Brain pericyte (primary cell): ENCODE data around the gene SPIRE2.

ENCODE experiments used
- DNase-seq: peaks from one replicate; pipeline ENCODE4 v3.0.0-alpha.2; 2012; ENCODE audit warnings: low read depth, low spot score

The SPIRE2 gene

GRCh38 chr16:89841275-89841674 lies 13.0 kb downstream of the SPIRE2 start:
- DNase-seq = no peak

- DNase-seq = no peak
These were observed 14.5 kb downstream of the SPIRE2 start for GRCh38 chr16:89842471-89843408.

- no peak for DNase-seq
These were observed 15.4 kb downstream of the SPIRE2 start for GRCh38 chr16:89843409-89844350.

DNA sequence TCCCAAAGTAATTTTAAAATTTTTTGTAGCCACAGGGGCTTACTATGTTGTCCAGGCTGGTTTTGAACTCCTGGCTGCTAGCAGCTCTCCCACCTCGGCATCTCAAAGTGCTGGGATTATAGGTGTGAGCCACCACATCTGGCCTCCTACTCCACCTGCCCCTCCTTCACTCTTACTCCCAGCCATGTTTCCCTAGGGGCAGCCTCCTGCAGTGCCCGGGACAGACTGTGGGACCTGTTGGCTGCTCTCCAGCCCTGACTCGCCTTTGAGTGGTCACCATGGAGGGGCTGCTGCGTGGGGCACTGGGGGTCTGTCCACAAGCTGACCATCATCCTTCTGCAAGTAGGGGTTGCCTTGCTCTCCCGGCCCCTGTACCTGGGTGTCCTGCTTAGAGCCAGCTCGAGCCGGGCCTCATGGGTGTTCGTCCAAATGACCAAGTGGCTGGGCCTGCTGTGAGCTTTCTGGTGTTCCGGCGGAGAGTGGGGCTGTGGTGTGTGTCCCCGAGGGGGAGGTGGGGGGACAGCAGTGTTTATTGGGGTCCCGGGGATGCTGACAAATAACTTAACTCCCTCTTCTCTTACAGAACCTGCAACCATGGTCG lies 16.6 kb downstream of the SPIRE2 start:
- DNase-seq = no peak

- DNase-seq = no peak
These were observed 17.1 kb downstream of the SPIRE2 start for GRCh38 chr16:89845417-89845816.

- no peak for DNase-seq
These were observed 19.0 kb downstream of the SPIRE2 start for GRCh38 chr16:89847051-89847939.

- DNase-seq = no peak
These were observed 19.6 kb downstream of the SPIRE2 start for GRCh38 chr16:89847940-89848297.

DNA sequence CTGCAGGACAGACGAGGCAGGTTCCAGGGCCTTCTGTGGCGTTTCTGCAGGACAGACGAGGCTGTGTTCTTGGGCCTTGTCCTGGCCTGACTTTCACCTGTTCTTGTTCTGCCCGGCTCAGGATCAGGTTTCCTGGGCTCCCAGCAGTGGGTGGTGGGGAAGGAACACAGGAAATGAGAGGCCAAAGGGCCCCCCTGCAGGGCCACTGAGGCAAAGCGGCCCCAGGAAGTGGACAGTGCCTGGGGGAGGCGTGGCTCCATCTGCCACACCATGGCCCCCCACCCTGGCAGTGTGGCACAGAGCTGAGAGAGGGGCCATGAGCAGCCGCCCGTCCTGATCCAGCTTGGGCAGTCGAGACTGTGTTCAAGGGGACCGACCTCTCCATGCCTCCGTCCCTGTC lies 20.7 kb downstream of the SPIRE2 start:
- DNase-seq = no peak

GRCh38 chr16:89853306-89853993 lies 25.2 kb downstream of the SPIRE2 start:
- no peak for DNase-seq

GRCh38 chr16:89855301-89855945 lies 27.1 kb downstream of the SPIRE2 start:
- no peak for DNase-seq

DNA sequence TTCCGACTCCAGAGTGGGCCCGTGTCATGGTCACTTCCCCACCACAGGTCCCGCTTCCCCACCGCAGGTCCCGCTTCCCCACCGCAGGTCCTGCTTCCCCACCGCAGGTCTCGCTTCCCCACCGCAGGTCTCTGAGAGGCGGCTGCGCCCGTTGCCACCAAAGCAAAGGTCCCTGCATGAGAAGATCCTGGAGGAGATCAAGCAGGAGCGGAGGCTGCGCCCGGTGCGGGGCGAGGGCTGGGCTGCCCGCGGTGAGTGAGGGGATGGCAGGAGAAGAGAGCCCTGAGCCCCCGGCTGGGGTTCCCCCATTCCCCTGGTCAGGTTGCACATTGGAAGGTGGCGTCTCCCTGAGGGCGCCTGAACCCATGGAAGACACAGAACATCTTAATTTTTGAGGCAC lies 27.7 kb downstream of the SPIRE2 start:
- DNase-seq = no peak

DNA sequence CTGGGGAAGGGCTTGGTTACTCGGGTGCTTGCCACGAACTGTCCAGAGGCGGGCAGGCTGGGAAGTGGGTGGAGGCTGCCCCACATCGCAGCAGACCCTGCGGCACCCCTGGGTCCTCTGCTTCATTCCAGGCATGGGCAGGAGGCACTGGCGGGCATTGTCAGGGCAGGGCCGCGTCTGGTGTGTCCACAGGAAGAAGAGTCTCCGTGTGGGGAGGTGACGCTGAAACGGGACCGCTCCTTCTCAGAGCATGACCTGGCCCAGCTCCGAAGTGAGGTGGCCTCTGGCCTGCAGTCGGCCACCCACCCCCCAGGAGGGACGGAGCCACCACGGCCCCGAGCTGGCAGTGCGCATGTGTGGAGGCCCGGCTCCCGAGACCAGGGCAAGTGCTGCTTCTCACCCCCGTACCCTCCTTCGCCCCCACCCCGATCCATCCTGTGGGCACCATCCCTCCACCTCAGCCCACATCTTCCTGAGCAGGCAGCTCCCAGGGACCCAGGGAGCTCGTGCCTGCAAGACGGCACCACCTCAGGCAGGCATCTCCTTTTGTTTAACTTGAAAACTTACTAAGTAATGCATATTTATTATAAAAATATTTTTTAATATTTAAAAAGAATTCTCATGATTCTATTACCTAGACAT lies 30.8 kb downstream of the SPIRE2 start:
- DNase-seq = no peak

DNA sequence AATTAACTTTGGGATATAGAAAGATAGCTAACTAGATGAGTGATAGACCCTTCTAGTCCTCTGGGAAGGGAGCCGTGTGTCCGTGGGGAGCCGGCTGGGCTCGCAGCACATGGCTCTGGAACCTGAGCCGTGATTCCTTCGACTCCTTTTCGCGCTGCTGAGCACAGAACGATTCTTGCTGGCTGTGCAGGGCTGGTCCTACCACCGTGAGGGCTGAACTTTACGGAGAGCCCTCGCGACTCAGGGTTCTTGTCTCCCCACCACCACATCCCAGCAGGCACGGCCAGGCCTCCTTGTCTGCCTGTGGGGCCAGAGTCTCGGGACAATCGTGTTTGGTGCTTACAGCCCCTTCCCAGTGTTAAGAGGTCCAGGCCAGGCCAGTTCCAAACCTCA lies 31.3 kb downstream of the SPIRE2 start:
- DNase-seq = no peak

DNA sequence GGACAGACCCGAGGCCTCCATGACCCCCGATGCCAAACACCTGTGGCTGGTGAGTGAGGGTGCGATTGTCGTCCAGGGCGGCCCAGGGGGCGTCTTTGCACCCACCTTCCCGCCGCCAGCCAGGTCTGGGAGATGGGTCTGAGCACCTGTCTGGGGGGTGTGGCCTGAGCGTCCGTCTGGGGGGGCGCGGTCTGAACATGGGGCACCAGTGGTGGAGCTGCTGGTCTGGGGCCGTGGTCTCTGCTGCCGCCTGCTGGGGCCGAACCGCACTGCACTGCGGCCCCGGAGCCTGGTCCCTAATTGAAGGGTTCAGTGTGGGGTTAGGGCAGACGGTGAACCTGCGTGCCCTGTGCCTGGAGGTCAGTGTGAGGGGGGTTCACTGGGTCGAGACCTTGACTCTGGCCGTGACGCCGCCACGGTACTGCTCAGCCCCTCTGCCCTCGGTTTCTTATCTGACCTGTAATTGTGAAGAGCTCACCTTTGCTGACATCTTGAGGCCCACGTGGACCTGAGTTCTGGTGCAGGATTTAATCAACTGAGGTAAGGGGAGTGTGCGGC lies 32.6 kb downstream of the SPIRE2 start:
- no peak for DNase-seq

- DNase-seq = no peak
These were observed 33.4 kb downstream of the SPIRE2 start for GRCh38 chr16:89861648-89862047.

DNA sequence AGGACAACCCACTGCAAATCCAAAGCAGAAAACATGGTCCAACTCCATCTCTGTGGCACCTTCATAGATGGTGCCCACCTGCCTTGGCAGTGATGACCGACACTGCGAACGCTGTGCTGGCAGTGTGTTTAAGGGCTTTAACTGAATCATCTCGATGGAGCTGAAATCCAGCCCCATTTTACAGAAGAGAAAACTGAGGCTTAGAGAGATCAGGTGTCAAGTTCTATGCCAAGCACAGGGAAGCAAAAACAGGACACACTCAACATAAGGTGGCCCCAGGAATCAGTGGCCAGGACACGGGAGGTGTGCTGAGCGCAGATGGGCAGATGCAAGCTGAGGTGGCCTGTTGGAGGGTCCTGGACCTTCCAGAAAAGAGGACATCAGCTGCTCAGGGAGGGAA lies 34.5 kb downstream of the SPIRE2 start:
- no peak for DNase-seq

DNA sequence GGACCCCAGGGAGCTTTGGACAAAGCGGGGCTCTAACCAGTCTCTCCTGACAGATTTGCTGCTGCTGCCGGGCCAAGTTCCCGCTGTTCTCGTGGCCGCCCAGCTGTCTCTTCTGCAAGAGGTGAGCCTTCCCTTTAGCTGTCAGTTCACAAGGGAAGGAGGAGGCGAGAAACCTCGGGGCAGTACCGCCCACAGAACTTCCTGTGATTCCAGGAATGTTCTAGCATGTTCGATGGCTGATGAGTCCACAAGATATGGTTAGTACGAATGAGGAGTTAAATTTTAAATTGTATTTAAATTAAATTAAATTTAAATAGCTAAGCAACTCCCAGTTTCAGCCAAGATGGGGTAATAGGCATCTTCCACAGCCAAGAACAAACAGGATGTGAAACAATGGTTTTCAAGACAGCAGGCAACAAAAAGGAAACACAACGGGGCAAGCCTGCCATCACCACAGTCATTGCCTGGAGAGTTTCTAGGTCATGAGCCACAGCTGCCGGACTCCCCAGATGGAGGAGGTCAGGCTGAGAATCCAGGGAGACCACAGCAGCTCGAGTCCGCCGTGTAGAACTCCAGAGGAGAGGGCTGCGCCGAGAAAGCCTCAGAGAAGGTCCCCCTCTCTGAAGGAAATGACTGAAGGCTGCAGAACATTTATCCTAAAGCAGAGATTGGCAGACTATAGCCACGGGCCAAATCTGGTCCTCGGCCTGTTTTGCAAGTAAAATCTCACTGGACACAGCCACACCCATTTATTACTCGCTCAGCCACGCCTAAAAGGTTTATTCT lies 35.7 kb downstream of the SPIRE2 start:
- DNase-seq = no peak

DNA sequence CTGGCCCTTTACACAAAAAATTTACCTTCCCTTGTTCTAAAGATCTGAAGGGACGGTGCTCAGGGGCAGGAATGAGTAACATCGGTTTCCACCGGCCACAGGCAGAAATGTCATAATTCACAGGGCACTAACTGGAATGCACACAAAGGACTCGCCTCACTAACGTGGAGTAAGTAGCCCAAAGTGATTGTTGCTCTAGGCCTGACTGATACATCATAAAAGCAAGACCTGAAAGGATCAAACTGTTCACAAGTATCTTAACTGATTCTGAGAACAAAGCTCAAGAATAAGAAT lies 36.2 kb downstream of the SPIRE2 start:
- no peak for DNase-seq

DNA sequence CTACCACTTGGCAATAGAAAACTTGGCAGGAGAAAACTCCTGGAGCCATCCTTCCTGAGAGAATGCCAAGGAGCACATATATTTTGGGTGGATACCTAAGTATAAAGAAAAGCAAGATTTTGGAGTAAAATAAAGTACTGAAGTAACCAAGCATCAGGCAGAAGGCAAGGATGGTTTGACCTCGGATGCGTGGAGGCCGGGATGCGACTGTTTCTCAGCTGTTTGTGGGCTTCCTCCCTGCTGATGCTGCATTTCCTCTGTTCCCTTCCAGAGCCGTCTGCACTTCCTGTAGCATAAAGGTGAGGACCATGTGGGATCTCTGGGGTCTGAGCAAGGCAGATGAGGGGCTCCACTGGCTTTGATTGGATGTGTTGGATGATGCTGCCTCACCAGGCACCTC lies 39.6 kb downstream of the SPIRE2 start:
- DNase-seq = no peak
